PC-9 (cell line): ENCODE measurements around the gene TRAPPC5. TPM values are rescaled to one million over a fixed set of nuclear protein-coding genes. Genes with fewer than 3 reads are reported as not detected.

Source experiments
- BruUV-seq: library from RNA; stranded (reverse); fragments of 400-500 nt; replicated peaks from 2 replicates; lab custom pipeline; 2021; lab: Mats Ljungman, UMichigan
- CTCF ChIA-PET: fragments of 300-600 bp; sonication (Branson Sonifier 250); formaldehyde crosslinking; loops from one replicate; lab custom pipeline; 2022; ENCODE audit warnings: antibody characterized with exemption; lab: Charles Lee
- POLR2A ChIA-PET: fragments of 300-600 bp; sonication (Branson Sonifier 250); formaldehyde crosslinking; loops from one replicate; lab custom pipeline; 2022; ENCODE audit warnings: antibody characterized with exemption; ENCODE audit not compliant: unreplicated experiment; lab: Charles Lee
- DNase-seq, 2 experiments: peaks; one replicate each; pipeline versions ENCODE4 v3.0.0 to v3.0.0-alpha.2; 2015 to 2022; ENCODE audit warnings: mixed read lengths in 1 of 2
- H2AFZ ChIP-seq: fragments of 200-600 bp; sonication (generic); 2 replicates; pipeline ENCODE4 v1.8.1; 2017; ENCODE audit warnings: antibody characterized with exemption
- H3F3A ChIP-seq: fragments of 200-600 bp; sonication (generic); 2 replicates; pipeline ENCODE4 v1.8.1; 2017; ENCODE audit warnings: antibody characterized with exemption, mild to moderate bottlenecking, low read depth; ENCODE audit not compliant: insufficient read depth
- H3K27ac ChIP-seq: fragments of 200-600 bp; sonication (generic); 2 replicates; pipeline ENCODE4 v1.6.1; 2016; ENCODE audit warnings: mixed run types
- H3K27me3 ChIP-seq: fragments of 200-600 bp; sonication (generic); 2 replicates; pipeline ENCODE4 v1.6.1; 2016; ENCODE audit warnings: low read depth, mixed run types; ENCODE audit not compliant: insufficient read depth
- H3K36me3 ChIP-seq: fragments of 200-600 bp; sonication (generic); 2 replicates; pipeline ENCODE4 v1.6.1; 2016; ENCODE audit warnings: low read depth, mixed run types
- H3K4me1 ChIP-seq: fragments of 200-600 bp; sonication (generic); replicated peaks from 2 replicates; pipeline ENCODE4 v1.6.1; 2016; ENCODE audit warnings: mixed run types; ENCODE audit not compliant: insufficient read depth
- H3K4me2 ChIP-seq: fragments of 200-600 bp; sonication (generic); 2 replicates; pipeline ENCODE4 v1.6.1; 2017; ENCODE audit warnings: mixed run types
- H3K4me3 ChIP-seq: fragments of 200-600 bp; sonication (generic); 2 replicates; pipeline ENCODE4 v1.6.1; 2016; ENCODE audit warnings: mixed run types
- H3K79me2 ChIP-seq: fragments of 200-600 bp; sonication (generic); 2 replicates; pipeline ENCODE4 v1.6.1; 2017; ENCODE audit warnings: low read depth, mixed run types
- H3K9me2 ChIP-seq: fragments of 200-600 bp; sonication (generic); 2 replicates; pipeline ENCODE4 v1.8.1; 2017; ENCODE audit warnings: mild to moderate bottlenecking; ENCODE audit not compliant: insufficient read depth
- H3K9me3 ChIP-seq: fragments of 200-600 bp; sonication (generic); 2 replicates; pipeline ENCODE4 v1.8.1; 2016; ENCODE audit warnings: low read depth; ENCODE audit not compliant: insufficient read depth
- H4K20me1 ChIP-seq: fragments of 200-600 bp; sonication (generic); 2 replicates; pipeline ENCODE4 v1.8.1; 2017; ENCODE audit not compliant: insufficient read depth
- CTCF ChIP-seq: fragments of 200-600 bp; sonication (generic); conservative IDR thresholded peaks from 2 replicates; pipeline ENCODE4 v1.6.1; 2017; ENCODE audit warnings: mixed run types, antibody characterized with exemption, mild to moderate bottlenecking, moderate library complexity
- EZH2 ChIP-seq: fragments of 200-600 bp; sonication (generic); IDR thresholded peaks from 2 replicates; pipeline ENCODE4 v1.8.0; 2017; ENCODE audit warnings: antibody characterized with exemption, low read depth
- intact Hi-C: fragments of 100-400 bp; cut with micrococcal nuclease; formaldehyde crosslinking; loops from one replicate; pipeline ENCODE4 v1.10.0; 2022; ENCODE audit not compliant: unreplicated experiment
- total RNA-seq: library from RNA; stranded (reverse); gene quantifications from 2 replicates; pipeline ENCODE4 v1.2.3, GENCODE V29; 2021

TRAPPC5 gene
- total RNA-seq, 1 experiment from 2014 or later = 103 TPM

DNA sequence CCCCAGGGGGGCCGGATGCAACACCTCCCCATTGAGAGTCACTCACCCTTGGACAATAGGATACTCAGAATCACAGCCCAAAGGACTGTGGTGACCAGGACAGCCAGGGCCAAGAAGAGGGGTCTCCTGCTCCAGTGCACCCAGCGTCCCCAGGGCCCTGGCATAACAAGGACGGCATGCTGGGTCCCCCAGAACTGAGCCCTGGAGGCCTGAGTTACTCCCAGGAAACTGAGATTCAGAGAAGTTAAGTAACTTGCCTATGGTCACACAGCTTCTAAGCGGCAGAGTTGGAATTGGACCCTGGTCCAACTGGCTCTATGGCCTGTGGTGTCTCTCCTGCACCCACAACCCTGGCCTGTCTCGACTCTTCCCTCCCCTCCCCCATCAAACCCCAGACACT, 51.0 kb downstream of the TRAPPC5 start:
- Histone ChIP-seq H3K9me3 (no peaks in the 10 kb centered on the region), H3K9me2 (no peaks in the 10 kb centered on the region), H3F3A (no peaks in the 10 kb centered on the region), H2AFZ (no peak overlapping the region), H4K20me1 (no peaks in the 10 kb centered on the region), H3K4me1 (peaks cover 7% of the 10 kb centered on the region), H3K36me3 (no peaks in the 10 kb centered on the region), H3K79me2 (no peaks in the 10 kb centered on the region), H3K27ac (no peak overlapping the region), H3K4me2 (no peak overlapping the region), H3K4me3 (no peak overlapping the region), H3K27me3 (peaks cover 55% of the 10 kb centered on the region)
- intact Hi-C loops = no loop called here
- CTCF ChIA-PET = no interaction called here
- BruUV-seq = no TSS peak
- TF ChIP-seq CTCF (no peak), EZH2 (no peak)
- POLR2A ChIA-PET = no interaction called here
- DNase-seq = no peak

DNA sequence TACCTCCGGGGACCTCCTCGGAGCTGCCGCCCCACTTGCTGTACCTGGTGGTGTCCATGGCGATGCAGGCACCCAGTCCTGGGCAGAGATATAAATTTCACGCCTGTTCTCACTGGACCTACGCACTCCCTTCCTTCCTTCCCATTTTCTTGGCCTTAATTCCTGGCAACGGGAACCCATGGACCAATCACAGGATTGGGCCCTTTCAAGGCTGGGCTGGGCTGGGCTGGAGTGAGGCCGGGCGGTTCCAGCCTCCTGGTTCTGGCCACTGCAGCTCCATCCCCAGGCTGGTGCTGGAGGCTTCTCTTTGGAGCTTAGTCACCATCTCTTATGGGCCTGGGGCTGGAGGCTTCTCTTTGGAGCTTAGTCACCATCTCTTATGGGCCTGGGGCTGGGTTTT, 51.4 kb downstream of the TRAPPC5 start, which contains the start of gene CLEC4G:
TSS of gene CLEC4G (minus strand) at position 66 of the 400 bp plus-strand sequence. CDS start at position 58, 8 bp downstream.
- Histone ChIP-seq H3K27ac (no peak within 1 kb of the TSS), H4K20me1 (no peaks in the 10 kb centered on the region), H3K9me3 (no peaks in the 10 kb centered on the region), H3F3A (no peaks in the 10 kb centered on the region), H3K4me2 (no peak within 1 kb of the TSS), H3K79me2 (no peaks in the 10 kb centered on the region), H2AFZ (no peak within 1 kb of the TSS), H3K4me1 (peaks cover 7% of the 10 kb centered on the region), H3K9me2 (no peaks in the 10 kb centered on the region), H3K36me3 (no peaks in the 10 kb centered on the region), H3K27me3 (peaks cover 56% of the 10 kb centered on the region), H3K4me3 (no peak within 1 kb of the TSS)
- BruUV-seq = no TSS peak
- intact Hi-C loops = no loop called here
- DNase-seq = no peak
- POLR2A ChIA-PET = no interaction called here
- TF ChIP-seq CTCF (no peak), EZH2 (no peak)
- CTCF ChIA-PET = no interaction called here

DNA sequence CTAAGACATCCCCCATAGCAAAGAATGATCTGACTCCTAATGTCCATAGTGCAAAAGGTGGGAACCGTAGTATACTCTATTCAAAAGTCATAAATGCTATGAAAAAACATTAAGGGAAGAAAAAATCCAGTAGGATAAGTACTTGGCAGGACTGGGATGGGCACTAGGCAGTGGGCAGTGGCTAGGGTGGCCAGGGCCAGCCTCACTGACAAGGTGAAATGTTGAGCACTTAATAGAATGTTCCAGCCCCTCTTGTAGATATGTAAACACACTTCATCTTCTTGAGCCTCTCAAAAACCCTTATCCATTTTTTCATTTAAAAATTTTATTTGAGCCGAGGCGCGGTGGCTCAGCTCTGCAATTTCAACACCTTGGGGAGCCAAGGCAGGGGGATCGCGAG, 52.7 kb downstream of the TRAPPC5 start:
- Histone ChIP-seq H3K27me3 (peaks cover 48% of the 10 kb centered on the region), H3K79me2 (no peaks in the 10 kb centered on the region), H3K4me2 (no peak overlapping the region), H3K36me3 (no peaks in the 10 kb centered on the region), H3K9me3 (no peaks in the 10 kb centered on the region), H3K4me1 (peaks cover 7% of the 10 kb centered on the region), H2AFZ (no peak overlapping the region), H3K4me3 (no peak overlapping the region), H3K9me2 (no peaks in the 10 kb centered on the region), H3K27ac (no peak overlapping the region), H4K20me1 (no peaks in the 10 kb centered on the region), H3F3A (no peaks in the 10 kb centered on the region)
- DNase-seq = no peak
- CTCF ChIA-PET = no interaction called here
- intact Hi-C loops = no loop called here
- POLR2A ChIA-PET = no interaction called here
- TF ChIP-seq CTCF (no peak), EZH2 (no peak)
- no TSS peak for BruUV-seq
